ENCODE data around the gene PDE4B.
"Not testable (repeated sequence)": the region's sequence is repeated elsewhere in the genome, so short reads cannot be mapped to it uniquely, and the experiment has no call there.

Gene PDE4B

GRCh38 chr1:65994223-65994622, 201.5 kb downstream of the PDE4B start:
- DNase-seq (ENCODE audit: low read depth), result no peak

- no peak for DNase-seq (ENCODE audit: low read depth)
Observed at GRCh38 chr1:65995336-65995735, 202.6 kb downstream of the PDE4B start.

GRCh38 chr1:65995928-65996327, 203.2 kb downstream of the PDE4B start:
- no peak for DNase-seq (ENCODE audit: low read depth)

GRCh38 chr1:65997693-65998092, 205.0 kb downstream of the PDE4B start:
- no peak for DNase-seq (ENCODE audit: low read depth)

- no peak for DNase-seq (ENCODE audit: low read depth)
Observed at GRCh38 chr1:65998763-65999583, 206.3 kb downstream of the PDE4B start.

GRCh38 chr1:66000033-66000637, 207.4 kb downstream of the PDE4B start:
- DNase-seq (ENCODE audit: low read depth), result no peak

- DNase-seq (ENCODE audit: low read depth), result no peak
Observed at GRCh38 chr1:66003690-66004089, 211.0 kb downstream of the PDE4B start.

GRCh38 chr1:66006534-66006933, 213.8 kb downstream of the PDE4B start:
- not testable (repeated sequence) for DNase-seq (ENCODE audit: low read depth)

- DNase-seq (ENCODE audit: low read depth), result peak; percentile 31
Observed at GRCh38 chr1:66012106-66012784, 219.6 kb downstream of the PDE4B start.

GRCh38 chr1:66013371-66013770, 220.7 kb downstream of the PDE4B start:
- DNase-seq (ENCODE audit: low read depth), result no peak

GRCh38 chr1:66022904-66023620, 230.4 kb downstream of the PDE4B start:
- no peak for DNase-seq (ENCODE audit: low read depth)

GRCh38 chr1:66025188-66025587, 232.5 kb downstream of the PDE4B start:
- no peak for DNase-seq (ENCODE audit: low read depth)

GRCh38 chr1:66028035-66028434, 235.3 kb downstream of the PDE4B start:
- DNase-seq (ENCODE audit: low read depth), result no peak

GRCh38 chr1:66033781-66034180, 241.1 kb downstream of the PDE4B start:
- DNase-seq (ENCODE audit: low read depth), result no peak

GRCh38 chr1:66035616-66036245, 243.0 kb downstream of the PDE4B start:
- DNase-seq (ENCODE audit: low read depth), result no peak

- no peak for DNase-seq (ENCODE audit: low read depth)
Observed at GRCh38 chr1:66041654-66042053, 249.0 kb downstream of the PDE4B start.

GRCh38 chr1:66043186-66043585, 250.5 kb downstream of the PDE4B start:
- DNase-seq (ENCODE audit: low read depth), result no peak

- DNase-seq (ENCODE audit: low read depth), result no peak
Observed at GRCh38 chr1:66044912-66045311, 252.2 kb downstream of the PDE4B start.

GRCh38 chr1:66046415-66046814, 253.7 kb downstream of the PDE4B start:
- DNase-seq (ENCODE audit: low read depth), result no peak

GRCh38 chr1:66048011-66048410, 255.3 kb downstream of the PDE4B start:
- peak; percentile 19 for DNase-seq (ENCODE audit: low read depth)

- no peak for DNase-seq (ENCODE audit: low read depth)
Observed at GRCh38 chr1:66050123-66050522, 257.4 kb downstream of the PDE4B start.

GRCh38 chr1:66050633-66051032, 257.9 kb downstream of the PDE4B start:
- no peak for DNase-seq (ENCODE audit: low read depth)

All from GM04504 (cell line).